GM23338 (cell line): ENCODE results near the gene FGGY. TPM values are rescaled to one million over a fixed set of nuclear protein-coding genes. Genes with fewer than 3 reads are reported as not detected.

Experiments used
- ATAC-seq: fragments of 200-7000 bp; cut with Tn5 transposase; 3 replicates; pipeline ENCODE4 v1.9.1; 2020
- DNase-seq: peaks from one replicate; pipeline ENCODE4 v3.0.0-alpha.2; 2015; ENCODE audit warnings: low spot score
- H2AFZ ChIP-seq: fragments of 200-600 bp; sonication (generic); 2 replicates; pipeline ENCODE4 v1.8.0; 2016; ENCODE audit warnings: antibody characterized with exemption, mild to moderate bottlenecking, moderate library complexity
- H3F3A ChIP-seq: fragments of 200-600 bp; sonication (generic); replicated peaks from 2 replicates; pipeline ENCODE4 v1.8.0; 2017; ENCODE audit warnings: antibody characterized with exemption, mixed run types, low read depth
- H3K27ac ChIP-seq: fragments of 200-600 bp; sonication (generic); 2 replicates; pipeline ENCODE4 v1.6.1; 2016; ENCODE audit warnings: low read depth
- H3K27me3 ChIP-seq: fragments of 200-600 bp; sonication (generic); 2 replicates; pipeline ENCODE4 v1.8.0; 2016; ENCODE audit warnings: mild to moderate bottlenecking, mixed run types, moderate library complexity; ENCODE audit not compliant: insufficient read depth
- H3K36me3 ChIP-seq: fragments of 200-600 bp; sonication (generic); 2 replicates; pipeline ENCODE4 v1.8.0; 2016; ENCODE audit warnings: mild to moderate bottlenecking; ENCODE audit not compliant: insufficient read depth
- H3K4me1 ChIP-seq: fragments of 200-600 bp; sonication (generic); 2 replicates; pipeline ENCODE4 v1.8.0; 2016; ENCODE audit warnings: mild to moderate bottlenecking, moderate library complexity; ENCODE audit not compliant: insufficient read depth
- H3K4me2 ChIP-seq: fragments of 200-600 bp; sonication (generic); 2 replicates; pipeline ENCODE4 v1.7.1; 2017; ENCODE audit warnings: mixed run types
- H3K4me3 ChIP-seq: fragments of 200-600 bp; sonication (generic); 2 replicates; pipeline ENCODE4 v1.6.1; 2016; ENCODE audit warnings: mixed run types
- H3K79me2 ChIP-seq: fragments of 200-600 bp; sonication (generic); replicated peaks from 2 replicates; pipeline ENCODE4 v1.8.0; 2017; ENCODE audit warnings: mild to moderate bottlenecking; ENCODE audit not compliant: insufficient read depth
- H3K9me2 ChIP-seq: fragments of 200-600 bp; sonication (generic); 2 replicates; pipeline ENCODE4 v1.8.0; 2017; ENCODE audit not compliant: insufficient read depth
- H4K20me1 ChIP-seq: fragments of 200-600 bp; sonication (generic); replicated peaks from 2 replicates; pipeline ENCODE4 v1.8.0; 2017; ENCODE audit warnings: mild to moderate bottlenecking; ENCODE audit not compliant: insufficient read depth
- H3K27ac Mint-ChIP-seq: 2 replicates; pipeline ENCODE4 v1.8.0; 2020; ENCODE audit warnings: inconsistent platforms, mild to moderate bottlenecking, moderate library complexity, mixed read lengths
- H3K27me3 Mint-ChIP-seq: 3 replicates; pipeline ENCODE4 v1.8.0; 2022; ENCODE audit warnings: low read depth, mild to moderate bottlenecking, moderate library complexity, mixed read lengths, inconsistent platforms; ENCODE audit not compliant: insufficient read depth, poor library complexity
- H3K36me3 Mint-ChIP-seq: 3 replicates; pipeline ENCODE4 v1.8.0; 2021; ENCODE audit warnings: low read depth, mild to moderate bottlenecking, inconsistent platforms, moderate library complexity, mixed read lengths
- H3K4me1 Mint-ChIP-seq: 3 replicates; pipeline ENCODE4 v1.8.0; 2020; ENCODE audit warnings: mild to moderate bottlenecking, inconsistent platforms, mixed read lengths
- H3K4me3 Mint-ChIP-seq: 3 replicates; pipeline ENCODE4 v1.8.0; 2021; ENCODE audit warnings: moderate library complexity, mild to moderate bottlenecking, inconsistent platforms, mixed read lengths
- H3K9me3 Mint-ChIP-seq: 3 replicates; pipeline ENCODE4 v1.8.0; 2020; ENCODE audit warnings: moderate library complexity, mild to moderate bottlenecking, inconsistent platforms, mixed read lengths
- CREB1 ChIP-seq: fragments of 250-450 bp; sonication (Bioruptor Pico); IDR thresholded peaks from 2 replicates; pipeline ENCODE4 v1.5.0; 2020; ENCODE audit warnings: low read depth, mild to moderate bottlenecking, moderate library complexity
- EZH2phosphoT487 ChIP-seq: fragments of 200-600 bp; sonication (generic); IDR thresholded peaks from one replicate; pipeline ENCODE4 v1.8.1; 2018; ENCODE audit warnings: antibody characterized with exemption; ENCODE audit not compliant: unreplicated experiment
- JUNB ChIP-seq: IDR thresholded peaks from one replicate; pipeline ENCODE4 v1.6.1; 2016; ENCODE audit warnings: antibody characterized with exemption; ENCODE audit not compliant: unreplicated experiment
- NANOG ChIP-seq: IDR thresholded peaks from 2 replicates; pipeline ENCODE4 v1.6.1; 2016; ENCODE audit warnings: antibody characterized with exemption, borderline replicate concordance
- STAT1 ChIP-seq: IDR thresholded peaks from one replicate; pipeline ENCODE4 v1.6.1; 2016; ENCODE audit warnings: antibody characterized with exemption; ENCODE audit not compliant: unreplicated experiment
- ZNF114 ChIP-seq: fragments of 250-450 bp; sonication (Bioruptor Pico); IDR thresholded peaks from 2 replicates; pipeline ENCODE4 v1.5.0; 2020; ENCODE audit warnings: mild to moderate bottlenecking, moderate library complexity
- polyA plus RNA-seq: library from polyadenylated mRNA; unstranded; fragments of >200 nt; fragmentation: Nextera tagmentation; extraction: Ambion mirVana; gene quantifications from 2 replicates; pipeline ENCODE4 v1.2.1, GENCODE V29; 2016
- total RNA-seq: library from RNA; depleted of rRNA; stranded (reverse); fragments of >200 nt; shearing (Covaris generic); gene quantifications from 2 replicates; pipeline ENCODE4 v1.2.3, GENCODE V29; 2014
- TF ChIP-seq, protein P1 (sequence below): IDR thresholded peaks from one replicate; pipeline ENCODE4 v1.6.1; 2018; ENCODE audit warnings: antibody characterized with exemption; ENCODE audit not compliant: unreplicated experiment
- TF ChIP-seq, protein P2 (sequence below): fragments of 250-450 bp; sonication (Bioruptor Pico); IDR thresholded peaks from 2 replicates; pipeline ENCODE4 v1.5.0; 2020; ENCODE audit warnings: mild to moderate bottlenecking, moderate library complexity

The FGGY gene
- total and polyA plus RNA-seq, 2 experiments from 2014 or later, result 10.9 to 21.4 TPM

DNA sequence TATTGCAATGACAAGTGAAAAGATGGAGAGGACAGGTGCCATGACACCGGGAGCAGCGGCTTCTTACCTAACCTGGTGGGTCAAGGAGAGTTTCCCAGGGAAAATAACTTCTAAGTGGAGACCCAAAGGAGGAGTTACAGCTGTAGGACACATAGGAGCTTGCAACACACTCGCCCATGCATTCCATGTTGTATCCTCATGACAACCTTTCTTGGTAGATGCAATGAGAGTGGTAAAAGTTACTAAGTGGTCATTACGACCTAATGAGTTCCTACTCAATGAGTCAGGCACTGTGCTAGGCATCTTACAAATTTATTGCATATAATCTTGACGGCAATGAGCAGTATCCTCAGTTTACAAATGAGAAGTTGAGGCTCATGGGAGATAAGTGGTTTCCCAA lies 398.4 kb downstream of the FGGY start:
- H3K27me3 Mint-ChIP-seq, result peaks cover 2% of the 10 kb centered on the region
- no peak for DNase-seq
- H3K9me3 Mint-ChIP-seq, result peaks cover 3% of the 10 kb centered on the region; the same call in 2 of the 3 replicates
- Histone ChIP-seq H3K9me2 (no peaks in the 10 kb centered on the region), H2AFZ (no peak overlapping the region), H3K27me3 (no peaks in the 10 kb centered on the region), H3F3A (no peaks in the 10 kb centered on the region), H3K27ac (no peak overlapping the region), H3K4me1 (peaks cover 18% of the 10 kb centered on the region), H3K36me3 (no peaks in the 10 kb centered on the region), H3K4me3 (no peak overlapping the region), H3K79me2 (no peaks in the 10 kb centered on the region), H3K4me2 (no peak overlapping the region), H4K20me1 (no peaks in the 10 kb centered on the region)
- peaks cover 2% of the 10 kb centered on the region; the same call in 1 of the 3 replicates for H3K36me3 Mint-ChIP-seq
- H3K4me3 Mint-ChIP-seq, result no peak overlapping the region
- TF ChIP-seq, protein P1, sequence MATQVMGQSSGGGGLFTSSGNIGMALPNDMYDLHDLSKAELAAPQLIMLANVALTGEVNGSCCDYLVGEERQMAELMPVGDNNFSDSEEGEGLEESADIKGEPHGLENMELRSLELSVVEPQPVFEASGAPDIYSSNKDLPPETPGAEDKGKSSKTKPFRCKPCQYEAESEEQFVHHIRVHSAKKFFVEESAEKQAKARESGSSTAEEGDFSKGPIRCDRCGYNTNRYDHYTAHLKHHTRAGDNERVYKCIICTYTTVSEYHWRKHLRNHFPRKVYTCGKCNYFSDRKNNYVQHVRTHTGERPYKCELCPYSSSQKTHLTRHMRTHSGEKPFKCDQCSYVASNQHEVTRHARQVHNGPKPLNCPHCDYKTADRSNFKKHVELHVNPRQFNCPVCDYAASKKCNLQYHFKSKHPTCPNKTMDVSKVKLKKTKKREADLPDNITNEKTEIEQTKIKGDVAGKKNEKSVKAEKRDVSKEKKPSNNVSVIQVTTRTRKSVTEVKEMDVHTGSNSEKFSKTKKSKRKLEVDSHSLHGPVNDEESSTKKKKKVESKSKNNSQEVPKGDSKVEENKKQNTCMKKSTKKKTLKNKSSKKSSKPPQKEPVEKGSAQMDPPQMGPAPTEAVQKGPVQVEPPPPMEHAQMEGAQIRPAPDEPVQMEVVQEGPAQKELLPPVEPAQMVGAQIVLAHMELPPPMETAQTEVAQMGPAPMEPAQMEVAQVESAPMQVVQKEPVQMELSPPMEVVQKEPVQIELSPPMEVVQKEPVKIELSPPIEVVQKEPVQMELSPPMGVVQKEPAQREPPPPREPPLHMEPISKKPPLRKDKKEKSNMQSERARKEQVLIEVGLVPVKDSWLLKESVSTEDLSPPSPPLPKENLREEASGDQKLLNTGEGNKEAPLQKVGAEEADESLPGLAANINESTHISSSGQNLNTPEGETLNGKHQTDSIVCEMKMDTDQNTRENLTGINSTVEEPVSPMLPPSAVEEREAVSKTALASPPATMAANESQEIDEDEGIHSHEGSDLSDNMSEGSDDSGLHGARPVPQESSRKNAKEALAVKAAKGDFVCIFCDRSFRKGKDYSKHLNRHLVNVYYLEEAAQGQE, result no peak
- TF ChIP-seq CREB1 (CRISPR knock-in tag) (no peak), STAT1 (no peak), ZNF114 (CRISPR knock-in tag) (no peak), JUNB (no peak), NANOG (no peak), EZH2phosphoT487 (no peak)
- TF ChIP-seq, protein P2, sequence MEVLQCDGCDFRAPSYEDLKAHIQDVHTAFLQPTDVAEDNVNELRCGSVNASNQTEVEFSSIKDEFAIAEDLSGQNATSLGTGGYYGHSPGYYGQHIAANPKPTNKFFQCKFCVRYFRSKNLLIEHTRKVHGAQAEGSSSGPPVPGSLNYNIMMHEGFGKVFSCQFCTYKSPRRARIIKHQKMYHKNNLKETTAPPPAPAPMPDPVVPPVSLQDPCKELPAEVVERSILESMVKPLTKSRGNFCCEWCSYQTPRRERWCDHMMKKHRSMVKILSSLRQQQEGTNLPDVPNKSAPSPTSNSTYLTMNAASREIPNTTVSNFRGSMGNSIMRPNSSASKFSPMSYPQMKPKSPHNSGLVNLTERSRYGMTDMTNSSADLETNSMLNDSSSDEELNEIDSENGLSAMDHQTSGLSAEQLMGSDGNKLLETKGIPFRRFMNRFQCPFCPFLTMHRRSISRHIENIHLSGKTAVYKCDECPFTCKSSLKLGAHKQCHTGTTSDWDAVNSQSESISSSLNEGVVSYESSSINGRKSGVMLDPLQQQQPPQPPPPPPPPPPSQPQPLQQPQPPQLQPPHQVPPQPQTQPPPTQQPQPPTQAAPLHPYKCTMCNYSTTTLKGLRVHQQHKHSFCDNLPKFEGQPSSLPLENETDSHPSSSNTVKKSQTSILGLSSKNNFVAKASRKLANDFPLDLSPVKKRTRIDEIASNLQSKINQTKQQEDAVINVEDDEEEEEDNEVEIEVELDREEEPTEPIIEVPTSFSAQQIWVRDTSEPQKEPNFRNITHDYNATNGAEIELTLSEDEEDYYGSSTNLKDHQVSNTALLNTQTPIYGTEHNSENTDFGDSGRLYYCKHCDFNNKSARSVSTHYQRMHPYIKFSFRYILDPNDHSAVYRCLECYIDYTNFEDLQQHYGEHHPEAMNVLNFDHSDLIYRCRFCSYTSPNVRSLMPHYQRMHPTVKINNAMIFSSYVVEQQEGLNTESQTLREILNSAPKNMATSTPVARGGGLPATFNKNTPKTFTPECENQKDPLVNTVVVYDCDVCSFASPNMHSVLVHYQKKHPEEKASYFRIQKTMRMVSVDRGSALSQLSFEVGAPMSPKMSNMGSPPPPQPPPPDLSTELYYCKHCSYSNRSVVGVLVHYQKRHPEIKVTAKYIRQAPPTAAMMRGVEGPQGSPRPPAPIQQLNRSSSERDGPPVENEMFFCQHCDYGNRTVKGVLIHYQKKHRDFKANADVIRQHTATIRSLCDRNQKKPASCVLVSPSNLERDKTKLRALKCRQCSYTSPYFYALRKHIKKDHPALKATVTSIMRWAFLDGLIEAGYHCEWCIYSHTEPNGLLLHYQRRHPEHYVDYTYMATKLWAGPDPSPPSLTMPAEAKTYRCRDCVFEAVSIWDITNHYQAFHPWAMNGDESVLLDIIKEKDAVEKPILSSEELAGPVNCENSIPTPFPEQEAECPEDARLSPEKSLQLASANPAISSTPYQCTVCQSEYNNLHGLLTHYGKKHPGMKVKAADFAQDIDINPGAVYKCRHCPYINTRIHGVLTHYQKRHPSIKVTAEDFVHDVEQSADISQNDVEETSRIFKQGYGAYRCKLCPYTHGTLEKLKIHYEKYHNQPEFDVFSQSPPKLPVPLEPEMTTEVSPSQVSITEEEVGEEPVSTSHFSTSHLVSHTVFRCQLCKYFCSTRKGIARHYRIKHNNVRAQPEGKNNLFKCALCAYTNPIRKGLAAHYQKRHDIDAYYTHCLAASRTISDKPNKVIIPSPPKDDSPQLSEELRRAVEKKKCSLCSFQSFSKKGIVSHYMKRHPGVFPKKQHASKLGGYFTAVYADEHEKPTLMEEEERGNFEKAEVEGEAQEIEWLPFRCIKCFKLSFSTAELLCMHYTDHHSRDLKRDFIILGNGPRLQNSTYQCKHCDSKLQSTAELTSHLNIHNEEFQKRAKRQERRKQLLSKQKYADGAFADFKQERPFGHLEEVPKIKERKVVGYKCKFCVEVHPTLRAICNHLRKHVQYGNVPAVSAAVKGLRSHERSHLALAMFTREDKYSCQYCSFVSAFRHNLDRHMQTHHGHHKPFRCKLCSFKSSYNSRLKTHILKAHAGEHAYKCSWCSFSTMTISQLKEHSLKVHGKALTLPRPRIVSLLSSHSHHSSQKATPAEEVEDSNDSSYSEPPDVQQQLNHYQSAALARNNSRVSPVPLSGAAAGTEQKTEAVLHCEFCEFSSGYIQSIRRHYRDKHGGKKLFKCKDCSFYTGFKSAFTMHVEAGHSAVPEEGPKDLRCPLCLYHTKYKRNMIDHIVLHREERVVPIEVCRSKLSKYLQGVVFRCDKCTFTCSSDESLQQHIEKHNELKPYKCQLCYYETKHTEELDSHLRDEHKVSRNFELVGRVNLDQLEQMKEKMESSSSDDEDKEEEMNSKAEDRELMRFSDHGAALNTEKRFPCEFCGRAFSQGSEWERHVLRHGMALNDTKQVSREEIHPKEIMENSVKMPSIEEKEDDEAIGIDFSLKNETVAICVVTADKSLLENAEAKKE (CRISPR knock-in tag), result no peak
- peaks cover 25% of the 10 kb centered on the region for H3K4me1 Mint-ChIP-seq
- no peak for ATAC-seq
- H3K27ac Mint-ChIP-seq, result no peak overlapping the region
